GM21423 (cell line): ENCODE measurements around the gene CSF2RB.

Experiments
- ATAC-seq: cut with Tn5 transposase; IDR thresholded peaks from one replicate; pipeline ENCODE4 v1.9.1; 2021; ENCODE audit warnings: mild to moderate bottlenecking, moderate library complexity; ENCODE audit not compliant: unreplicated experiment

The CSF2RB gene

DNA sequence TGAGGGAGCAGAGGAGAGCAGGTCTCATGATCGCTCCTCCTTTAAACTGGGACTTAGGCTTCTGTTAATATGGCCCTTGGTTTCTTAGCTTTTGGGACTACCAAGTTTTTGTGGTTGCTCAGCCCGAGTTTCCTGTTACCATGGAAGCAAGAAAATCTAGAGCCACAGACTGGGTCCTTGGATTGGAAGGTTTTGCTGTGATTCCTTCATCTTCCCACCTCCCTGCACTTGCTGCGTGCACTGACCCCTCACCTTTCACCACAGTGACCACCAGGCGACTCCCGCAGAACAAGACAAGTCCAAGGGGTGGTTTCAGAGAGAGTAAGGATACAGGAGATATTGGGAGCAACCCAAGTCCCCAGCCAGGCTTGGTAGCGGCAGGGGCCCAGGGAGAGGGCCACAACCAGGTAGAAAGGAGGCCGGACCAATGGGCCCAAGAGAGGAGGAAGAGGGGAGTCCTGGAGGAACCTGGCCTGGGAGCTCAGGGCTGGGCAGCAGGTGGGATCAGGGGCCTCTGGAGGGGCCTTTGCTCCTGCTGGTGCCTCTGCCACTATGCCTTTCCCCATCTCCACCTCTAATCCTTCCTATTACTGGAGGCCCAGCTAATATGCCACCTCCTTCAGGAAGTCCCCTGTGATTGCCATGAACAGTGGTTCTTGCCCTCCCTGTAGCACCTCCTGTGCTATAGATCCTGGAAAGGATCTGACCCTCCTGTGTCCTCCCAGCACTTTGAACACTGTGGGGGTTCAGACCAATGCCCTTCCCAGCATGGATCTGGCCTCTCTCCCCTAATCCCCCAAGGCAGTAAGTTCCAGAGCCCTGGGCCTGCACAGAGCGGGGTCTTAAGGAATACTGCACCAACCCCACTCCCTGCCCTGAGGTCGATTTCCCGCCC lies 21.2 kb downstream of the CSF2RB start:
- ATAC-seq, result no peak

DNA sequence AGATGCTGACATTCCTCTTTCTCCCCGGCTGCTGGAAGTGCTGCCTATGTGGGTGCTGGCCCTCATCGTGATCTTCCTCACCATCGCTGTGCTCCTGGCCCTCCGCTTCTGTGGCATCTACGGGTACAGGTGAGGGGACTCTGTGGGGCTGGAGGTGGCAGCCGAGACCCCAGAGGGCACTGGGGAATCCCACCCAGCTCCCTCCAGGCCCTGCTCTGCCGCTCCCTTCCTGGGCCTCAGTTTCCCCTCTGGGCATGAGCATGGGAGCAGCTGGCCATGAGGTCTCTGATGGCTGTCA lies 21.8 kb downstream of the CSF2RB start:
- ATAC-seq, result no peak

DNA sequence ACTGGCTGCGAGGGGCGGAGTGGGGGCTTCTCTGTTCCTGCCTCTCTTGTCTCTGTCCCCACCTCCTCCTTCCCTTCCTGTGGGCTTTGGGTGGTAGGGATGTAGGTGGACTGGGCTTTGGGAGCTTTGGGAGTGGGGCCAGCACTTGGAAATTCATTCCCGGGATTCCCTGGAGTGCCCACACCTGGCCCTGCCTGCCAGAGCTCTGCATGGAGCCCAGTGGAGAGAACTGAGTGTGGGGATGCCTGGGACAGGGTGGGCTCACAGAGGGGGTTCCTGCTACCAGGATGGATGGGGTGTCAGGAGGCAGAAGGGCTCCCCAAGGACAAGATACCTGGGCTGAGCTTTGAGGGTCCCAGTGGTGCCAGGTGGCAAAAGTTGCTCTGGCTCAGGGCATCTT lies 22.3 kb downstream of the CSF2RB start:
- no peak for ATAC-seq

DNA sequence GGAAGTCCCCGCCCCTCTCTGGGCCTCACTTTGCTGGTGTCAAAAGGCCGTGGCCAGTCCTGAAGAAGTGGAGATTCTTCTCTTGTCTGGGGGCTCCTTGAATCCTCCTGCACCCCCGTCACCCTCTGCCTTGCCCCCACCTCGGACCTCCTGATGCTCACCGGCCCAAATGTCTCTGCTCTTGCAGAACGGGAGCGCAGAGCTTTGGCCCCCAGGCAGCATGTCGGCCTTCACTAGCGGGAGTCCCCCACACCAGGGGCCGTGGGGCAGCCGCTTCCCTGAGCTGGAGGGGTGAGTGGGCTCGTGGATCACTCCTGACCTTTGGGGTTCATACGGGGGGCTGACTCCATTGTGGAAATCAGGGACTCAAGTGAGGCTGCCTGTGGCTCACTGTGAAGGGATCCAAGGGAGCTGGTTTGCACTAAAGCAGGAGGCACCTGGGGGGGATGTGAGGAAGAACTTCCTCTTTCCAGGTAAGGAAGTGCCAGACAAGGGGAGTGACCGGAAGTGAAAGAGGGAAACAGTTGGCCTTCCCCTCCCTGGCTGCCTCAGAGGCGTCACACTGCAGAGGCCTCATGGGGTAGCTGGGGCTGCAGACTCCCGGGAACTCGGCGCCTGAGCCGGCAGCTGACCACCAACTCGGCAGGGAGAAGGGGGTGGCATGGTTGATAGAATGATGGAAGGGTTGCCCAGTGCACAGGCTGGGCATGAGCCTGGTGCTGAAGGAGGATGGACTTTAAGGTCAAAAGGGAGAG lies 23.1 kb downstream of the CSF2RB start:
- no peak for ATAC-seq

DNA sequence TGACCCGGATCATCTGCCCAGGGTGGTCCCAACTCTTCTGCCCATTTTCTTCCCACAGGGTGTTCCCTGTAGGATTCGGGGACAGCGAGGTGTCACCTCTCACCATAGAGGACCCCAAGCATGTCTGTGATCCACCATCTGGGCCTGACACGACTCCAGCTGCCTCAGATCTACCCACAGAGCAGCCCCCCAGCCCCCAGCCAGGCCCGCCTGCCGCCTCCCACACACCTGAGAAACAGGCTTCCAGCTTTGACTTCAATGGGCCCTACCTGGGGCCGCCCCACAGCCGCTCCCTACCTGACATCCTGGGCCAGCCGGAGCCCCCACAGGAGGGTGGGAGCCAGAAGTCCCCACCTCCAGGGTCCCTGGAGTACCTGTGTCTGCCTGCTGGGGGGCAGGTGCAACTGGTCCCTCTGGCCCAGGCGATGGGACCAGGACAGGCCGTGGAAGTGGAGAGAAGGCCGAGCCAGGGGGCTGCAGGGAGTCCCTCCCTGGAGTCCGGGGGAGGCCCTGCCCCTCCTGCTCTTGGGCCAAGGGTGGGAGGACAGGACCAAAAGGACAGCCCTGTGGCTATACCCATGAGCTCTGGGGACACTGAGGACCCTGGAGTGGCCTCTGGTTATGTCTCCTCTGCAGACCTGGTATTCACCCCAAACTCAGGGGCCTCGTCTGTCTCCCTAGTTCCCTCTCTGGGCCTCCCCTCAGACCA lies 24.0 kb downstream of the CSF2RB start:
- no peak for ATAC-seq

DNA sequence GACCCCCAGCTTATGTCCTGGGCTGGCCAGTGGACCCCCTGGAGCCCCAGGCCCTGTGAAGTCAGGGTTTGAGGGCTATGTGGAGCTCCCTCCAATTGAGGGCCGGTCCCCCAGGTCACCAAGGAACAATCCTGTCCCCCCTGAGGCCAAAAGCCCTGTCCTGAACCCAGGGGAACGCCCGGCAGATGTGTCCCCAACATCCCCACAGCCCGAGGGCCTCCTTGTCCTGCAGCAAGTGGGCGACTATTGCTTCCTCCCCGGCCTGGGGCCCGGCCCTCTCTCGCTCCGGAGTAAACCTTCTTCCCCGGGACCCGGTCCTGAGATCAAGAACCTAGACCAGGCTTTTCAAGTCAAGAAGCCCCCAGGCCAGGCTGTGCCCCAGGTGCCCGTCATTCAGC lies 24.6 kb downstream of the CSF2RB start:
- no peak for ATAC-seq

DNA sequence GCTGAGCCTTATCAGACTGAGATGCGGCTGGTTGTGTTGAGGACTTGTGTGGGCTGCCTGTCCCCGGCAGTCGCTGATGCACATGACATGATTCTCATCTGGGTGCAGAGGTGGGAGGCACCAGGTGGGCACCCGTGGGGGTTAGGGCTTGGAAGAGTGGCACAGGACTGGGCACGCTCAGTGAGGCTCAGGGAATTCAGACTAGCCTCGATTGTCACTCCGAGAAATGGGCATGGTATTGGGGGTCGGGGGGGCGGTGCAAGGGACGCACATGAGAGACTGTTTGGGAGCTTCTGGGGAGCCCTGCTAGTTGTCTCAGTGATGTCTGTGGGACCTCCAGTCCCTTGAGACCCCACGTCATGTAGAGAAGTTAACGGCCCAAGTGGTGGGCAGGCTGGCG lies 25.5 kb downstream of the CSF2RB start:
- no peak for ATAC-seq

DNA sequence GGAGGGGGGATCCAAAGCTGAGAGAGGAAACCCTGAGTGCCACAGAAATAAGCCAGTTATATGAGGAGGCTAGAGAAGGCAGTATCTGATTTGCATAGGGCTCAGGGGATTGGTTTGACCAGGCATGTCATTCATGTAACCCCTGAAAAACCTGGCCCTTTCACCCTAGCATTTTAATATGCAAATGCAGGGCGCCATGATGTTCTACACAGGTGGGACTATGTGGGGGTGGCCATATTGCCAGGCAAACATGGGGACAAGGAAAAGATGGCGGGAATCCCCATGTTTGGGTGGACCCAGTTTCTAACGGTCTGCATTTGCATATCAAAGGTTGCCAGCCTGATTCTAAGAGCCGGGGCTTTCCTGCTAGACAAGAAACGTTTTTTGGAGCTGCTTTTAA lies 27.2 kb downstream of the CSF2RB start:
- ATAC-seq, result no peak

DNA sequence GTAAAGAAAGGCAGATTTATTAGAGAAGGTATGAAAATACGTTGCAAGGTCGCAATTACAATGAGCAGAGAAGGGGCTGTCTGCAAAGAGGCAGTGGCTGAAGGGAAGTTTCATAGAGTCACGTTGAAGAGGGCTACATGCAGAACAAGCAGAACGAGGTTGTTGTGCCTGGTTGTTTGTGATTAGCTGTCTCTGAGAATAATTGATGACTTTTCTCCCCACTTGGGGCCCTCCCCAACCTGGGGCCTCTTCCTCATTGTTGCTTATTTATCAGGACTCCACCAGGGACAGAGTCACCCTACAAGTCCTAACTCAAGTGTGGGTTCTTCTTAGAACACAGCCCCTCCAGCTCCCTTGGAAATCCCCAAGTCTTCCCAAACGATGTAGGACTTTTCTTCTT lies 29.1 kb downstream of the CSF2RB start:
- ATAC-seq, result no peak

DNA sequence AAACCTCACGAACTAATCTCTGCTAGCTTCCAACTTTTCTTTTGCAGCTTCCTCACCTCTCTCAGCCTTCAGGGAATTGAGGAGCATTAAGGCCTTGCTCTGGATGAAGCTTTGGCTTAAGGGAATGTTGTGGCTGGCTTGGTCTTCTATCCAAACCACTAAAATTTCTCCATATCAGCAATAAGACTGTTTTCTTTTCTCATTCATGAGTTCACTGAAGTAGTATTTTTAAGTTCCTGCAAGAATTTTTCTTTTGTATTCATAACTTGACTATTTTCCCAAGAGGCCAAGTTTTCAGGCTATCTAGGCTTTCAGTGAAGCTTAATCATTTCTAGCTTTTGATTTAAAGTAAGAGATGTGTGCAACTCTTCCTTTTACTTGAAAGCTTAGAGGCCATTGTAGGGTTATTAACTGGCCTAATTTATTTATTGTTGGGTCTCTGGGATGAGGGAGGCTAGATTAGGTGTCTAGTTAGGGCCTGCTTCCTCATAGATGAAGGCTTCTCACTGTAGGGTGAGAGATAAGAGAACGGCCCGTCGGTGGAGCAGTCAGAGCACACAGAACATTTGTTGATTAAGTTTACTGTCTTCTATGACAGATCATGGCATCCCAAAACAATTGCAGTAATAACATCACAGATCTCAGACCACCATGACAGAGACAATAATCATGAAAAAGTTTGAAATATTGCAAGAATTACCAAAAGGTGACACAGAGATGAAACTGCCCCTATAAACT lies 33.2 kb downstream of the CSF2RB start:
- no peak for ATAC-seq

DNA sequence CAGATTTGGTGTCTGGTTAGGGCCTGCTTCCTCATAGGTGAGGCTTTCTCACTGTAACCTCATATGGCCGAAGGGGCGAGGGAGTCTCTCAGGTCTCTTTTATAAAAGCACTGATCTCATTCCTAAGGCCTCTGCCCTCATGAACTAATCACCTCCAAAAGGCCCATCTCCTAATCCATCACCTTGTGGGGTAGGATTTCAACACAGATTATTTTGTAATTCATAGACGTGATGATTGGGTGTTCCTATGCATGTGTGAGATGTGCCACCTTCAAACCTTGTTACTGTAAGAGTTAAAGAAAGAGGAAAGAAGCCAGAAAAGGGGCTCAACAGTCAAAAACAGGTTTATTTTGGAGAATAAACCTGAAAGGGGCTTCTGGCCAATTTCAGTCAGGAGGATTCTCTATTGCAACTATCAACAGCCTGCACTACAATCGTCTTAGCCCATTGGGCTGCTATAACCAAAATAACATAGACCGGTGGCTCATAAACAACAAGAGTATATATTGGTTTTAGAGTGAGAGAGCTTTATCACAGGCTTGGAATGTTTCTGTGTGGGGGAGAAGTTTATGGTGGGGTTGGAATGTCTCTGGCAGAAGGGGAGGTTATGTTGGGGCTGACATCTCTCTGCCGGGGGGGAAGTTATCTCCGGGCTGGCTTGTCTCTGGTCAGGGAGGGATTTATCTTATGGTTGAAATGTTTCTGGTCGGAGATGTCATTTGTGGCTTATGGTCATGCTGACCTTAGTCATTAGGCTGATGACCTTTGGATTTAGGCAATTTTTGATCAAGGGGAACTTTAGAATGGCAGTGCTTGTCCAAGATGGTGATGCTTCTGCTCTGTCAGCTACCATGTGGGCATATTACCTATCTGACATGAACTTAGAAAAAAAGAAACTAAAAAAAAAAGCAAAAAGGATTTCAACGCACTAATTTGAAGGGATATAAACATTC lies 35.1 kb downstream of the CSF2RB start:
- ATAC-seq, result no peak

DNA sequence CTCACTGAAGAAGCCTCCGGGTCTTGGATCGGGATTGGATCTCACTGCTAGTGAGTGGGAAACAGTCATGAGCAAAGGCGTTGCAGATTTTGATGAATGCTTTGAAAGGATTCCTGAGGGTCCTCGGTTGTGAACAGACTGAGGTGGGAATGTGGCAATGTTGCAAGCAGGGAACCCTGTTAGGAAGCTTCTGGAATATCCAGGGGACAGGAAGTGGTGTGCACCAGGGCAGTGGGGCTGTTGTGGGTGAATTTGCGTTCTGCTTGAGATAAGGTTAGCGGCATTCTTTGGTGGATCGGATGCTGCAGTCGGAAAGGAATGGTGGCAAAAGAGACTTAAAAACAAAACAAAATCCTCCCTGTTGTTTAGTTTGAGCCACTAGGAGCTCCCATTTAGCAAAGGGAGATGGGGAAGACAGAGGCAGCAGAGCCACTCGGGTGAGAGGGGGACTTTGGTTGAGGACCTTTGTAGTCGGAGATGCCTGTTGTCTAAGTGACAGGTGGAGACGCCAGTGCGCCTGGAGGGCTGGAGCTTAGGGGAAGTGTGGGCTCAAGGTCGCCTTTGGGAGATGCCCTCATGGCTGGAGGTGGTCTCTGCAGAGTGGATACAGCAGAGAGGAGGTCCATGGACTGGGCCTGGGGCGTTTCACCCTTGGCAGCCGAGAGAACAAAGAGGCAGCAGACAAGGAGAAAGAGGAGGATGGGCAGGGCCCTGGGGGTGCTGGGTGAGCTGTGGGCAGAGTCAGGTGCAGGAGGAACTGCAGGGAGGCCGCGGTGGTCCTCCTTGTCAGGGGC lies 37.6 kb downstream of the CSF2RB start:
- ATAC-seq, result no peak

DNA sequence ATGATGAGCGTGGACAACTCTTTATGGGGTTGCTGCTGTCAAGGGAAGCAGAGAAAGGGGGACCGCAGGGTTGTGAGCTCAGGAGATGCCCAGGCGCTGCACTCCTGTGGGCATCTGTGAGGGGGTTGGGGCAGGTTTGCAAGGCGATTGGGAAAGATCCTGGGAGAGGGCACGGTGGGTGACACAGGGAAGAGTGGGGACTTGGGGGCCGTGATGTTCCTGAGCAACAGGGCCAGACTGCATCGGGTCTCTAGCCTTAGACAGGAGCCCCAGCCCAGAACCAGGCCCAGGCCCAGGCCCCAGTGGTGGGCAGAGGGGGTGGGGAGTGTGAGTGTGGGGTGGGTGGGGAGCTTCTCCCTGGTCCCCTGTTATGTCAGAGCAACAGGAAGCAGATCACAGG lies 38.3 kb downstream of the CSF2RB start:
- ATAC-seq, result no peak

DNA sequence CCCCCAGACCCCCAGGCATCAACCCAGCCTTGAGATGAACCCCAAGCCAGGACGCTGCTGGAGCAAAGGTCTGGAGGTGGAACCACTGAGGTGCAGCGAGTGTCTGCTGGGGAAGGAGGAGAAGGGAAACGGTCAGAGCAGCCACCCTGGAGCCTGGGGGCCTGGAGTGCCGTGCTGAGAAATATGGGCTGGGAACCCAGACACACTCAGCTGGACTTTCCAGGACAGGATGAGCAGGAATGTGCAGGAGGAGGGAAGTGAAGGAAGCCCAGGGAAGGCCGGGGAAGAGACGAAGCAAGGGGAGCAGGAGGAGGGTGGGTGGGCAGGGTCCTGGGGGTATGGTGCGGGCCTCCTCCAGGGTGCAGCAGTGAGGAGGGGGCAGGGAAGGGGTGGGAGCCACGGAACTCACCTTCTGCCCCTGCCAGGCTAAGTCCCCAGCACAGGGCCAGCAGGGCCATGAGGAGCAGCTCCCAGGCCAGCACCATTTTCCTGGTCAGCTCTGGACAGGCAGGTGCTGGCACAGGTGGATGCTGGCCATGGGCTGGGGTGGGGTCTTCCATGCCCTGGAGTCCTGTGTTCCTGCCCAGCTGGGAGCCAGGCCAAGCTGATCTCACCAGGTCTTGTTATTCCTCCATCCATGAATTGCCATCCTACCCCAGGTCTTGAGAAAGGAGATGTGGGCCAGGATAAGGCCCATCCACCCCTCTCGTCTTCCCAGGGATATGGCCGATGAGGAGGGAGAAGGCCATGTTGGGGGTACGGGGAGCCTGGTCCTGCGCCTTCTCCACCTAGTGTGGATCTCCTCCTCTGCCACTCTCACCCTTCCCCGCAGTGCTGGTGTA lies 40.0 kb downstream of the CSF2RB start:
- ATAC-seq, result no peak

DNA sequence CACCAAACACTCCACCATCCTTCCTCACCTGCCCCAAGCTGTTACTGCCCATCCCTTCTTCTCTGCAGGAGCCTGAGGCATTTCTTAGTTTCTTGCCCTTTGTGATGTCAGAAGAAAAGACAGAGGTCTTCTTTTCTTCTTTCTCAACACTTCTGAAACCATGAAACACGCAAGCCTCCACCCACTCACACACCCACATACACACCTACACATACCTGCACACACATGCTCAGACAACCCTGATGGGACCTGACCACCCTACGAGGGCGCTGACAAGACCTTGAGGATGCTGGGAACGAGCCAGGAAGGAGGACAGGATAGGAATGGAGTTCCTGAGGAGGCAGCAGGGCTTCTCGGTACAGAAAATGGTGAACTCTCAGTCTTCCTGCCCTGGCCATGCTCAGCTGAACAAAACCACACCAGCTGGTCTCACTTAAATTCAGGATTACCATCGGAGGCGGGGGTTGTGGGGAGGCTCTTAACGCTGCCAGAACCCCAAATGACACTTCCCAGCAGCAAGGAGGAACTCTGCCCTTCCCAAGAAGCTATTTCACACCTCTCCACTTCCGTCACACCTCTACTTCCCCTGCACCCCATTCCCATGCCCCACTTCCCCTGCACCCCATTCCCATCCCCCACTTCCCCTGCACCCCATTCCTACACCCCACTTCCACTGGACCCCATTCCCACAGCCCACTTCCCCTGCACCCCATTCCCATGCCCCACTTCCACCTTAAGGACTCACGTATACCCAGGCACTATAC lies 41.0 kb downstream of the CSF2RB start:
- no peak for ATAC-seq

DNA sequence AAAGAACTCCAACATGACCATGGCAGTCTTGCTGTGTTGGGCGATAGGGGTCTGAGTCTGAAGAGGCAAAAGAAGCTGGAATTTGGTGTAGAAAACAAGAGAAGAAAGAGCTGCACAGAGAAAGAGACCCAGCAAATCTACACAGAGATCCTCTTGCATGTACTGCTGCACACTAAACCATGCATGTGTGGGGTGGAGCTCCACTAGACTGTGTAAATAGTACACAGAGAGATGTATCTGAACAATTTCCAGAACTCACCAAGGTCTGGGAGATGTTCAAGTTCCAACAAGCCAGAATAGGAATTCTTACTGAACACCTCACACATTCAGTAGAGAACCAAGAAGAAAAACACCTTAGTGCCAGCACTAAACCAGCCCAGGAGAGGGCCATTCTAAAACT lies 42.3 kb downstream of the CSF2RB start:
- no peak for ATAC-seq

DNA sequence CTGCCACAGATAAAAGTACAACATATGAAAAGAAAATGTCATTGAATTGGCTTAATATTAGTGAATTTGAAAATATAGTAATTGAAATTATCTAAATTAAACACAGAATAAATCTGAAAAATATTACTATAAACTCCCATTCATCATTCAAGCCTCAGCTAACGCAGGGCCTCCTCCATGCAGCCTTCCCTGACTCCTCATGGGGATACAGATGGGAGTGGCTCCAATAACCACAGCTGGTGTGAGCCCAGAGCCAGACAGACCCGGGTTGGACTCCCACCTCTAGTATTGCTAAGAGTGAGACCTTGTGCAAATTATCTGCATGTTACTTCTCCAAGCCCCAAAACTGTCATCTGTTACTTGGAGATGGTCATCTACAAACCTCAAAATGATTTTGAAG lies 44.9 kb downstream of the CSF2RB start:
- ATAC-seq, result no peak

DNA sequence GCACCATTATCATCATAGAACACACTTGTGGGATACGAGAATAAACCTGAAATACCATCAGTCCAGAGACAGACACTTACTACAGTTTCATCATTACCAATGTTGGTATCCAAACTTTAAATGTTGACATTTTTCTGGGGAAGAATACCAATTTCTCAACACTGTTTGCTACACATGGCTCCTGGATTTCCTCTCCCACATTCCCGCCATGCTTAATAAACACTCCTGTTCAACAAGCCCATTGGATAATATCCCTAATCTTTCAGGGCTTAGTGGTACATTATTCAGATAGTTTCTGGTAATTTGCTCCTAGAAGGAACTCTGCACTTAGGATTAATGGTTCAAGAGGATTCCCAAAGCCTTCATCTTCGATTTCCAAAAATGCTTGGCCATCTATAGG lies 48.2 kb downstream of the CSF2RB start:
- ATAC-seq, result no peak
